ENCODE data around the gene FAM13A.

DNA sequence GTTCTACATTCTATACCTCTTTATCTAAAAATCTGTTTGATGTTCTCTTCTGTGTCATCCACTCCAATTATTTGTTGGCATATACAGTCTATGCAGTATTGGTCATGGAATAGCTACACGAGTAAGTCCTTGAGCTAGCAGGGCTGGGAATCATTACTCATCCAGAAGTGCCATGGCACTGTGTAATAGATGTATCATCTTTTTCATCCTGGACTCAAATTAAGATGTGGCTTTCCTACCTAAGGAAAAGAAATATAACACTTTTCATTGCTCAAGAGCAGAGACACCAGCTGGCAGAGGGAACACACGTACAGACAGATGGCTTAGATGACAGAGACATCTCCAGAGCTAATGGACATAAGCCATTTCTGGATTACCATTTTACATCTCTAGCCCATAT, 159.8 kb downstream of the FAM13A start:
- TF ChIP-seq BHLHE40 (IDR thresholded peaks at IDR 0.05; ENCODE audit: low read depth, low read length) (no peak), CTCF (conservative IDR thresholded peaks at IDR 0.05; ENCODE audit: low read depth, low read length) (no peak), CEBPB (IDR thresholded peaks at IDR 0.05; ENCODE audit: low read depth, low read length) (no peak), POLR2A (IDR thresholded peaks at IDR 0.05; ENCODE audit: low read depth, low read length) (no peak), RAD21 (IDR thresholded peaks at IDR 0.05; ENCODE audit: low read length) (no peak), MAZ (IDR thresholded peaks at IDR 0.05; ENCODE audit: borderline replicate concordance, low read depth, low read length) (no peak), CHD1 (IDR thresholded peaks at IDR 0.05; ENCODE audit: low read depth, low read length) (no peak)

Data from IMR-90 (cell line).